WTC11 (cell line): ENCODE results near the gene FRMD6. TPM values are rescaled to one million over a fixed set of nuclear protein-coding genes. Genes with fewer than 3 reads are reported as not detected.

Experiments
- ATAC-seq: fragments of 200-7000 bp; cut with Tn5 transposase; 2 replicates; pipeline ENCODE4 v1.10.0; 2021; ENCODE audit warnings: mild to moderate bottlenecking, moderate library complexity
- CTCF ChIA-PET: fragments of 300-600 bp; sonication (Branson Sonifier 250); formaldehyde crosslinking; loops from one replicate; lab custom pipeline; 2021; ENCODE audit warnings: antibody characterized with exemption; lab: Charles Lee
- POLR2A ChIA-PET: fragments of 350-600 bp; sonication (Branson Sonifier 250); formaldehyde crosslinking; loops from one replicate; lab custom pipeline; 2021; ENCODE audit warnings: antibody characterized with exemption; lab: Charles Lee
- DNase-seq: peaks from one replicate; pipeline ENCODE4 v3.0.0; 2021; ENCODE audit warnings: low spot score
- H3K27ac Mint-ChIP-seq: 2 replicates; pipeline ENCODE4 v1.8.0; 2021; ENCODE audit warnings: mixed read lengths
- H3K27me3 Mint-ChIP-seq: 2 replicates; pipeline ENCODE4 v1.8.0; 2021; ENCODE audit warnings: low read depth, mild to moderate bottlenecking, moderate library complexity, mixed read lengths
- H3K36me3 Mint-ChIP-seq: 2 replicates; pipeline ENCODE4 v1.8.0; 2021; ENCODE audit warnings: mixed read lengths
- H3K4me1 Mint-ChIP-seq: 2 replicates; pipeline ENCODE4 v1.8.0; 2022; ENCODE audit warnings: mixed read lengths
- H3K4me3 Mint-ChIP-seq: 2 replicates; pipeline ENCODE4 v1.8.0; 2021; ENCODE audit warnings: mild to moderate bottlenecking, moderate library complexity, mixed read lengths
- H3K9me3 Mint-ChIP-seq: 2 replicates; pipeline ENCODE4 v1.8.0; 2021; ENCODE audit warnings: mixed read lengths
- KAT7 ChIP-seq: sonication (generic); formaldehyde crosslinking; IDR thresholded peaks from 2 replicates; pipeline ENCODE4 v1.8.1; 2023; ENCODE audit warnings: missing genetic modification reagents, mild to moderate bottlenecking, borderline replicate concordance
- NFATC4 ChIP-seq: fragments of 250-450 bp; sonication (Bioruptor Pico); IDR thresholded peaks from 2 replicates; pipeline ENCODE4 v1.9.0; 2021; ENCODE audit warnings: mild to moderate bottlenecking
- NFE2L1 ChIP-seq: sonication (generic); formaldehyde crosslinking; IDR thresholded peaks from 2 replicates; pipeline ENCODE4 v1.8.1; 2023; ENCODE audit warnings: missing genetic modification reagents
- NR1H2 ChIP-seq: sonication (generic); formaldehyde crosslinking; IDR thresholded peaks from 2 replicates; pipeline ENCODE4 v1.9.0; 2021; ENCODE audit warnings: mild to moderate bottlenecking, moderate library complexity, missing genetic modification reagents
- RELA ChIP-seq: sonication (generic); formaldehyde crosslinking; IDR thresholded peaks from 2 replicates; pipeline ENCODE4 v1.8.1; 2022; ENCODE audit warnings: missing genetic modification reagents, mild to moderate bottlenecking, borderline replicate concordance
- SOX15 ChIP-seq: fragments of 250-450 bp; sonication (Bioruptor Pico); IDR thresholded peaks from 2 replicates; pipeline ENCODE4 v1.9.0; 2021; ENCODE audit warnings: mild to moderate bottlenecking
- STAT6 ChIP-seq: sonication (generic); formaldehyde crosslinking; conservative IDR thresholded peaks from 2 replicates; pipeline ENCODE4 v1.8.1; 2023; ENCODE audit warnings: mild to moderate bottlenecking, low read depth, missing genetic modification reagents, moderate library complexity
- TP53 ChIP-seq: sonication (generic); formaldehyde crosslinking; IDR thresholded peaks from 2 replicates; pipeline ENCODE4 v1.8.1; 2023; ENCODE audit warnings: mild to moderate bottlenecking, missing genetic modification reagents
- ZNF416 ChIP-seq: fragments of 250-450 bp; sonication (Bioruptor Pico); IDR thresholded peaks from 2 replicates; pipeline ENCODE4 v1.9.0; 2021; ENCODE audit warnings: mild to moderate bottlenecking, inconsistent platforms
- ZNF512 ChIP-seq: sonication (generic); formaldehyde crosslinking; IDR thresholded peaks from 2 replicates; pipeline ENCODE4 v1.8.1; 2022; ENCODE audit warnings: missing genetic modification reagents, borderline replicate concordance
- total RNA-seq: library from RNA; stranded (reverse); gene quantifications from 3 replicates; pipeline ENCODE4 v1.2.3, GENCODE V29; 2021
- TF ChIP-seq, protein P1 (sequence below): fragments of 250-450 bp; sonication (Bioruptor Pico); IDR thresholded peaks from 2 replicates; pipeline ENCODE4 v1.9.0; 2021; ENCODE audit warnings: mild to moderate bottlenecking
- TF ChIP-seq, protein P2 (sequence below): sonication (generic); formaldehyde crosslinking; IDR thresholded peaks from 2 replicates; pipeline ENCODE4 v1.8.1; 2023; ENCODE audit warnings: mild to moderate bottlenecking, missing genetic modification reagents, moderate library complexity
- TF ChIP-seq, protein P3 (sequence below): sonication (generic); formaldehyde crosslinking; IDR thresholded peaks from 2 replicates; pipeline ENCODE4 v1.8.0; 2023; ENCODE audit warnings: missing genetic modification reagents

FRMD6 gene
- total RNA-seq, 1 experiment from 2014 or later: 21.8 TPM

GRCh38 chr14:51704545-51704944 lies 52.8 kb downstream of the FRMD6 start (continued):
- TF ChIP-seq, protein P1, sequence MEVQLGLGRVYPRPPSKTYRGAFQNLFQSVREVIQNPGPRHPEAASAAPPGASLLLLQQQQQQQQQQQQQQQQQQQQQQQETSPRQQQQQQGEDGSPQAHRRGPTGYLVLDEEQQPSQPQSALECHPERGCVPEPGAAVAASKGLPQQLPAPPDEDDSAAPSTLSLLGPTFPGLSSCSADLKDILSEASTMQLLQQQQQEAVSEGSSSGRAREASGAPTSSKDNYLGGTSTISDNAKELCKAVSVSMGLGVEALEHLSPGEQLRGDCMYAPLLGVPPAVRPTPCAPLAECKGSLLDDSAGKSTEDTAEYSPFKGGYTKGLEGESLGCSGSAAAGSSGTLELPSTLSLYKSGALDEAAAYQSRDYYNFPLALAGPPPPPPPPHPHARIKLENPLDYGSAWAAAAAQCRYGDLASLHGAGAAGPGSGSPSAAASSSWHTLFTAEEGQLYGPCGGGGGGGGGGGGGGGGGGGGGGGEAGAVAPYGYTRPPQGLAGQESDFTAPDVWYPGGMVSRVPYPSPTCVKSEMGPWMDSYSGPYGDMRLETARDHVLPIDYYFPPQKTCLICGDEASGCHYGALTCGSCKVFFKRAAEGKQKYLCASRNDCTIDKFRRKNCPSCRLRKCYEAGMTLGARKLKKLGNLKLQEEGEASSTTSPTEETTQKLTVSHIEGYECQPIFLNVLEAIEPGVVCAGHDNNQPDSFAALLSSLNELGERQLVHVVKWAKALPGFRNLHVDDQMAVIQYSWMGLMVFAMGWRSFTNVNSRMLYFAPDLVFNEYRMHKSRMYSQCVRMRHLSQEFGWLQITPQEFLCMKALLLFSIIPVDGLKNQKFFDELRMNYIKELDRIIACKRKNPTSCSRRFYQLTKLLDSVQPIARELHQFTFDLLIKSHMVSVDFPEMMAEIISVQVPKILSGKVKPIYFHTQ: no peak
- TF ChIP-seq NR1H2 (CRISPR knock-in tag) (no peak), STAT6 (no peak), RELA (CRISPR knock-in tag) (no peak), ZNF512 (CRISPR knock-in tag) (no peak), TP53 (CRISPR knock-in tag) (no peak), KAT7 (CRISPR knock-in tag) (no peak), ZNF416 (CRISPR knock-in tag) (no peak), NFATC4 (no peak), NFE2L1 (CRISPR knock-in tag) (no peak)
- TF ChIP-seq, protein P2, sequence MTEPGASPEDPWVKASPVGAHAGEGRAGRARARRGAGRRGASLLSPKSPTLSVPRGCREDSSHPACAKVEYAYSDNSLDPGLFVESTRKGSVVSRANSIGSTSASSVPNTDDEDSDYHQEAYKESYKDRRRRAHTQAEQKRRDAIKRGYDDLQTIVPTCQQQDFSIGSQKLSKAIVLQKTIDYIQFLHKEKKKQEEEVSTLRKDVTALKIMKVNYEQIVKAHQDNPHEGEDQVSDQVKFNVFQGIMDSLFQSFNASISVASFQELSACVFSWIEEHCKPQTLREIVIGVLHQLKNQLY (CRISPR knock-in tag): no peak

GRCh38 chr14:51707327-51707726 lies 55.6 kb downstream of the FRMD6 start:
- CTCF ChIA-PET: no interaction called here

GRCh38 chr14:51711505-51711904 lies 59.8 kb downstream of the FRMD6 start:
- Mint-ChIP-seq H3K27ac (no peak overlapping the region), H3K27me3 (no peaks in the 10 kb centered on the region)
- ATAC-seq: no peak
- no peak for TF ChIP-seq NFE2L1 (CRISPR knock-in tag)
- TF ChIP-seq, all 79 proteins: peak for 0
- CTCF ChIA-PET: no interaction called here
- Mint-ChIP-seq H3K4me1 (peaks cover 11% of the 10 kb centered on the region), H3K36me3 (peaks cover 10% of the 10 kb centered on the region), H3K4me3 (no peak overlapping the region), H3K9me3 (no peaks in the 10 kb centered on the region)
- no peak for DNase-seq
- POLR2A ChIA-PET: no interaction called here

More at GRCh38 chr14:51707327-51707726, 55.6 kb downstream of the FRMD6 start:
- Mint-ChIP-seq H3K27ac (no peak overlapping the region), H3K4me3 (no peak overlapping the region), H3K36me3 (peaks cover 10% of the 10 kb centered on the region), H3K9me3 (no peaks in the 10 kb centered on the region), H3K27me3 (no peaks in the 10 kb centered on the region), H3K4me1 (peaks cover 10% of the 10 kb centered on the region)
- no peak for TF ChIP-seq SOX15
- TF ChIP-seq, protein P3, sequence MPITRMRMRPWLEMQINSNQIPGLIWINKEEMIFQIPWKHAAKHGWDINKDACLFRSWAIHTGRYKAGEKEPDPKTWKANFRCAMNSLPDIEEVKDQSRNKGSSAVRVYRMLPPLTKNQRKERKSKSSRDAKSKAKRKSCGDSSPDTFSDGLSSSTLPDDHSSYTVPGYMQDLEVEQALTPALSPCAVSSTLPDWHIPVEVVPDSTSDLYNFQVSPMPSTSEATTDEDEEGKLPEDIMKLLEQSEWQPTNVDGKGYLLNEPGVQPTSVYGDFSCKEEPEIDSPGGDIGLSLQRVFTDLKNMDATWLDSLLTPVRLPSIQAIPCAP (CRISPR knock-in tag): no peak
- DNase-seq (no peak), ATAC-seq (no peak)
- POLR2A ChIA-PET: no interaction called here
